Measurements from ENCODE around the gene ZNF2.

ZNF2 gene

GRCh38 chr2:95165371-95166064, at the start of gene ZNF2:
TSS of gene ZNF2 (plus strand) at chr2:95165809. CDS start at chr2:95176227, 10,418 bp downstream.
- DNase-seq, result peak; percentile 94

GRCh38 chr2:95121093-95121406, 44.6 kb upstream of the ZNF2 start:
- DNase-seq, result no peak

DNA sequence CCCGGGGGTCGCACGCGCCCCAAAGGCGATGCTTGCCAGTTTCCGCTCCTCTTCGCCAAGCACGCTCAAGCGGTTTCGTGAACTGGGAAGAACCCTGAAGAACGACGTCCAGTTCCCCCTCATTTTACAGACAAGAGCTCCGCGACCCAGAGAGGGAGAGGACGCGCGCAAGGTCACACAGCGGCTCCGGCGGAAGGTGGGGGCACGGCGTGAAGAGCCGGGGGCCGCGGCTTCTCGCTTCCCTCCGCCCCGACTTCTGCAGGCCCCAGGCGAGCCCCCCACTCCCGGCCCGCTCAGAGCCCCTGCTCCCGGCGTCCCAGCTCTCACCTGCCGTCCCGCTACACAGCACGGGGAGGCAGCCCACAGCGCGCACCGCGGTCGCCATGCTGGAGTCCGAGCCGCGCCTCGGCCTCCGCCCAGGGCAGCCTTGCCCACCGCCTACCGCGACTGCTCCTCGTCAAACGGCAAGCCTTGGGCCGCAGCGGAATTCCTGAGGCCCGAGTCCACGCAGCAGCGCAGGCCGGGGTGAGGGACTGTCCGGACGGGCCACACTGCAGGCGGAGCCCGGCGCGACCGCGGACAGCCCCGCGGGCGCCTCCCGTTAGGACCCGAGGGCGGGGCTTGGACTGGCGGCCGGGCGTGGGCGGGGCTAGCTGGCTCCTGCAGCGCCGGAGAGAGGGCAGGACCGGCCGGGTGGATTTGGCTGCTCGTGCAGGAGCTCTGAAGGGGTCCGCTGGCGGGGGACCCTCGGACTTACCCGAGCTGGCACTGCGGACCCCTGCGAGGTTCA, 44.0 kb upstream of the ZNF2 start, which contains the start of gene MRPS5:
MRPS5 (minus strand) TSS at position 402 of the 790 bp plus-strand sequence; CDS start at position 385, 17 bp downstream.
- DNase-seq, result peak; percentile 81

DNA sequence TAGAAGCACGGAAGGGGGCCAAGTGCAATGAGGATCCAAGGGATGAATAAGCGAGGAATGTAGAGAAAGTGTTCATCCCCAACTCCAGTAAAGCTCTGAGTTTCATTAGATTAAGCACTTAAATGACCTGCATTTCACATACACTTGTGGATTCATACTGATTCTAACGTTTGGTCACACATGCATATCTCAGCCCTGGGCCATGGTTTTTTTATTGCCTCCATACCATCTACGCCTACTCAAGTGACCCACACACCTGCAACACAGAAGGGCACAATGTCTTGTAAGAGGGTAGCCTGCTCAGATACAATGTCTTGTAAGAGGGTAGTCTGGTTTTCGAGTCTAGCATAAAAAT, 43.4 kb upstream of the ZNF2 start:
- DNase-seq, result no peak

DNA sequence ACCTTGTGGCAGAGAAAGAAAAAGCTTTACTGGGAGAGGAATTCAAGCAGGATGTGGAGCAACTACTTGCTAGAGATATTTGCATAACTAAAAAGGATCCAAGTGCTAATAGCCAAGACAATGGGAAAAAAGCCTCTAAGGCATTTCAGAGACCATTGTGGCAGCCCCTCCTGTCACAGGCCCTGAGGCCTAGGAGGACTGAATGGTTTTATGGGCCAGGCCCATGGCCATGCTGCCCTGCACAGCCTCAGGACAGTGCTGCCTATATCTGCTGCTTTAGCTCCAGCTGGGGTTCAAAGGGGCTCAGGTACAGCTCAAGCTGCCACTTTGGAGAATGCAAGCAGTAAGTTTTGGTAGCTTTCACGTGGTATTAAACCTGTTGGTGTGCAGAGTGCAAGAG, 26.9 kb upstream of the ZNF2 start:
- DNase-seq, result no peak

DNA sequence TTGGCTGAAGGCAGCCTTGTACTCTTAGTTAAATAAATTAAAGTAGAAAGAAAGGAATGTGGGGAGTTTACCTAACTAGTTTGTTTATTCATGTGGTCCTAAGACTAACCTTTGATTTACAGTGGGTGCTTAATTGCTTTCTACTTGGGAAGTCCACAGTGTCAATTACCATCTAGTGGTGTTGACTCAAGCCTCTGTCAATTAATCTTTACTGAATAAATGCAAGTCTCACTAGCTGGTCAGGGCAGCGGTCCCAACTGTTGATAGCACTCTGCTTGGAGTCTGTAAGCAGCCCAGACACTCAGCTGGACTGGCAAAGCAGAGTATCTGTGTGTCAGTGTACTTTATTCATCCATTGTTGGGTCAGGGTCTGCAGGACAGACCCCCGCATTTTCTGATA, 21.8 kb upstream of the ZNF2 start:
- no peak for DNase-seq

DNA sequence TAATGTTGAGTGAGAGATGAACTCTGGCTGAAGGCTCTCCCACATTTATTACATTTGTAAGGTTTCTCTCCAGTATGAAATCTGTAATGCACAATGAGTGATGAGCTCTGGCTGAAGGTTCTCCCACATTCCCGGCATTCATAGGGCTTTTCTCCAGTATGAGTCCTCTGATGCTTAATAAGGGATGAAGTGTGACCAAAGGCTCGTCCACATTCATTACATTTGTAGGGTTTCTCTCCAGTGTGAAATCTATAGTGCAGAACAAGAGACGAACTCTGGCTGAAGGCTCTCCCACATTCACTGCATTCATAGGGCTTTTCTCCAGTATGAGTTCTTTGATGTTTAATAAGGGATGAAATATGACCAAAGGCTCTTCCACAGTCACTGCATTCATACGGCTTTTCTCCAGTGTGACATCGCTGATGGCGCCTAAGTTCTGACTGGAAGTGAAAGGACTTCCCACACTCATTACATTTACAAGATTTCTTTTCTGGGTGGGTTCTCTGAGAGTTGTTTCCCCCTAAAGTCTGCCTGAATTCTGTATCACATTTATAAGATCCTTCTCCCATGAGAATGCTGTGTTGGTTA, 16.1 kb upstream of the ZNF2 start:
- DNase-seq, result no peak

- no peak for DNase-seq
These were observed 7.2 kb upstream of the ZNF2 start for GRCh38 chr2:95158441-95158840.

DNA sequence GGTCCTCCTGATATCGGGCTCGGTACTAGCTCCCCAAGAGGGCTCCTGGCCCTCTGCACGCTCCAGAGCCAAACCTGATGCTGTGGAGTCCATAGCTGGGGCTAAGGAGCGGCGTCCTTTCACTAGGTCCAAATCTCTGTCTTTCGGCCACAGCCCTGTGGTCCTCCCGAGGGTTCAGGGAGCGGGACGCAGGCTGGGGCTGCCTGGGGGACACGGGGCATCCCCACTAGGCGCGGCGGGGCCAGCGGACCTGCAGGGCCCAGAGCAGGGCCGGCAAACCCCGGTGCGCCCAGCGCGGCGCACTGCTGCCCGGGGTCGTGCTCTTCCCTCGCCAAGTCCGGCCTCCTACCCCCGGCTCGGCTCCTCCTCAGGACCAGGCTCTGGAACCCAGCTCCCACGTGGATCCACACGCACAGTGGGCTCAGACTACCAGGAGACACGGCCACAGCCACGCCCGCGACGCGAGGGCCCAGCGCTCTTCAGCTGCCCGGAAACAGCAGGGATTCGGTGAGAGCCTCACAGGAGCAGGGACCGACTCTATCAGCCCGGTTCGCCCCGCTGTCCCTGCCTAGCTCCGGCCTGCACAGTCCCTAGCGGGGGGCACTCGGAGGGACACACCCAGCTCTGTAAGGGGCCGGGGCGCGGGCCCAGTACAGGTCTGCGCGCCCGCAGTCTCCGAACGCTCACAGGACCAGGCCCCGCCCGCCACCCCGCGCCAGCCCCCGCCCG, 6.6 kb upstream of the ZNF2 start:
- DNase-seq, result no peak

GRCh38 chr2:95159690-95160449, 5.7 kb upstream of the ZNF2 start, which contains the start of gene ZNF514:
TSS of gene ZNF514 (minus strand) at chr2:95159848. CDS start at chr2:95153253, 6,595 bp downstream.
- DNase-seq, result peak; percentile 70

DNA sequence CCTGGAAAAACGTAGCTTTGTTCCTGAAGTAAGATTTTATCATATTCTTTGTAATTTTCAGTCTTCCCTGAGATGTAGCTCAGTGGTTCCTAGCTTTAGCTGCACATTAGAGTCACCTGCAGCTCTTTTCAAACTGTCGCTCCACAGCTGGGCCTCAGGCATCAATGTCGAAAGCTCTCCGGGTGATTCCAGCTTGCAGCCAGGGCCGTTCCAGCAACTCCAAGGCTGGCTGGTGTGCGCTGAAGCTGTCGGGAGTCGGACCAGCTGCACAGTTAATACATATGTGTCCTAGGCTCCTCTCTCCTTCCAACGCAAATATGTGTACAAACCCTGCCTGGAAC, 609 bp upstream of the ZNF2 start:
- DNase-seq, result no peak

GRCh38 chr2:95166065-95166763, 605 bp downstream of the ZNF2 start:
- DNase-seq, result no peak

DNA sequence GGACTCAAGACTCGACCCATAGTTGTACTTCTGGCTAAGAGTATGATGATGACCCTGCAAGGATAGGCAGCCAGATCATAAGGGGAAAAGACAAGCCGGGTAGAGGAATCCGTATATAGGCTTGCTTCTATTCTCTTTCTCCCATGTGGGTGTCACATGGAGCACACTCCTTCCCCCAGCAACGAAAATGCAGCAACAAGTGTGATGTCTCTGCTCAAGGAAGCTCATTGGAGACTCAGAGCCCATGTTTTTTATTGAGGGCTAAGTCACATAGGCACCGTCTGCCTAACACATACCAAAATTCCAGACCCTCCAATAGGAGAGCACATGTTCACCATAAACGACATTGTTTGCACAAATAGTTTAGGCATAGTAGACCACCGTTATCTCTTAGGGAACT, 6.3 kb downstream of the ZNF2 start:
- DNase-seq, result no peak

DNA sequence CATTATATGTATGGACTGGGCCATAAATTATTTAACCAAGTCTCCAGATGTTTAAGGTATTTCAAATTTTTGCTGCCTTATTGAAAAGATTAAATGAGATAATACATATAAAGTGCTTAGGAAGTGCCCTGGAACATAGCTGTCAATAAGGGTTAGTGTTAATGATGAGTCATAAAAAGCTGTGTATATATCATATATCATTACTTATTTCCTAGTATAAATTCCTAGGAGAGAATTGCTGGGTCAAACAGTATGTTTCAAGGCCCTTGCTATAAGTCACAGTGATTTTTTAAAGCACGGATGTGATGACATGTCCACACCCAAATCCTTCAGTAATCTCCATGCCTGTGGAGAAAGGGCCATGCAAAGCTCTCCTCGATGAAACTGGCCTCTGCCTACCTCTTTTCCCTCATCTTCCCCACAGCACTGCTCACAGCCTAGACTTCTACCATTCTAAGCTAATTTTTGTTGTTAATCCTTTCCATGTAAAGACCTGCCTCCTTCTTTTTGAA, 8.5 kb downstream of the ZNF2 start:
- no peak for DNase-seq

DNA sequence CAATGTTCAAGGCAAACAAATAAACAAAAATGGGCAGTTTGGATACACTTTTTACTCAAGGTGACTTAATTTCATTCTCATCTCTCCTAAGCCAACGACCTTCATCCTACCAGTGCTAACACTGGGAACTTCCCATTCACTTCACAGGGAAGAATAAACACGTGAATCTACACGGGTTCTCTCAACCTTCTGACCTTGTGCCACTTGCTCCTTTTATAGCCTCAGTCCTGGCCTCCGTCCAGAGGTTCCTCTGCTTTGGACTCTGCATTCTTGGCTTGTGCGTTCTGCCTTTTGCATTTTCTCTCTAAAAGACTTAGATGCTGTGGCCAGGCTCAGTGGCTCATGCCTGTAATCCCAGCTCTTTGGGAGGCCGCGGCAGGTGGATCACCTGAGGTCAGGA, 13.8 kb downstream of the ZNF2 start:
- no peak for DNase-seq

GRCh38 chr2:95181774-95182173, 16.2 kb downstream of the ZNF2 start:
- no peak for DNase-seq

GRCh38 chr2:95185197-95185596, 19.6 kb downstream of the ZNF2 start:
- DNase-seq, result no peak

GRCh38 chr2:95185973-95186372, 20.4 kb downstream of the ZNF2 start:
- no peak for DNase-seq

DNA sequence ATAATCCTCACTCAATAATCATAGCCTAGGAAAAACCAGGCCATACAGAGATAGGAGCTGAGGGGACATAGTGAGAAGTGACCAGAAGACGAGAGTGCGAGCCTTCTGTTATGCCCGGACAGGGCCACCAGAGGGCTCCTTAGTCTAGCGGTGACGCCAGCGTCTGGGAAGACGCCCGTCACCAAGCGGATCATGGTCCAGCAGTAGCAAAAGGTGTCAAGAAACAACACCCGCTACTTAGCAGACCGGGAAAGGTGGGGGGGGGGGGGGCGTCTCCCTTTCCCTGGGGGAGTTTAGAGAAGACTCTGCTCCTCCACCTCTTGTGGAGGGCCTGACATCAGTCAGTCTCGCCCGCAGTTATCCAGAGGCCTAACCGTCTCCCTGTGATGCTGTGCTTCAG, 27.3 kb downstream of the ZNF2 start:
- peak; percentile 5 for DNase-seq

DNA sequence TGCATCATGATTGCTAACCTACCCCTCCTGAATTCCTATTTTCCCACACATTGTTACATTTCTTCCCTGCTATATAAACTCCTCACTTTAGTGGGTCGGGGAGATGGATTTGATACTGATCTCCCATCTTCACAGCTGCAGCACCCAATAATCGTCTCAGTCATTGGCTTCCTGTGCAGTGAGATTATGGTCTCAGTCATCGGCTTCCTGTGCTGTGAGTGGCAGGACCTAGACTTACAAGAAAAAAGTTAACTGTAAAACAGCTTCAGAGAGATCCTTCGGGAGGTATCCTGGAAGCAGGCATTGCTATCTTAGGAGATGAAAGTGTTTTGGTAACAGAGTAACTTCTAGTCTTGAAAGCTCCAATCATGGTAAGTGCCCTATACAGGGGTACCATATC, 38.3 kb downstream of the ZNF2 start:
- DNase-seq, result no peak

DNA sequence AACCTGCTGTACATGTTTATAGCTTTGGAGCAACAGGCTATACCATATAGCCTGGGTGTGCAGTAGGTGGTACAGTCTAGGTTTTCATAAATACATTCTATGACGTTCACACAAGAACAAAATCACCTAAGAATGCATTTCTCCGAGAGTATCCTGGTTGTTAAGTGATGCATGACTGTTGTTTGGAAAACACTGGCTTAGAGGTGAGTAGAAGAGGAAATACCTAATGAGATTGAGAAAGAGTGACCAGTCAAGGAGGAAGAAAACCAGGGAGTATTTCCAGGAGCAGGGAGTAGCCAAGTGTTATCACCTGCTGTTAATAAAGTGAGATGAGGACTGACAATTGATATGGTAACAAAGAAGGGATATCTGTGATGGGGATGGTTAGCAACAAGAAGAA, 38.8 kb downstream of the ZNF2 start:
- DNase-seq, result no peak

- no peak for DNase-seq
These were observed 40.5 kb downstream of the ZNF2 start for GRCh38 chr2:95206096-95206495.

Measured in activated effector memory CD4-positive, alpha-beta T cell treated with Interleukin-2 at 50 U/mL for 16 hours (primary cell).